ENCODE measurements around the gene SIPA1L3.

The SIPA1L3 gene

DNA sequence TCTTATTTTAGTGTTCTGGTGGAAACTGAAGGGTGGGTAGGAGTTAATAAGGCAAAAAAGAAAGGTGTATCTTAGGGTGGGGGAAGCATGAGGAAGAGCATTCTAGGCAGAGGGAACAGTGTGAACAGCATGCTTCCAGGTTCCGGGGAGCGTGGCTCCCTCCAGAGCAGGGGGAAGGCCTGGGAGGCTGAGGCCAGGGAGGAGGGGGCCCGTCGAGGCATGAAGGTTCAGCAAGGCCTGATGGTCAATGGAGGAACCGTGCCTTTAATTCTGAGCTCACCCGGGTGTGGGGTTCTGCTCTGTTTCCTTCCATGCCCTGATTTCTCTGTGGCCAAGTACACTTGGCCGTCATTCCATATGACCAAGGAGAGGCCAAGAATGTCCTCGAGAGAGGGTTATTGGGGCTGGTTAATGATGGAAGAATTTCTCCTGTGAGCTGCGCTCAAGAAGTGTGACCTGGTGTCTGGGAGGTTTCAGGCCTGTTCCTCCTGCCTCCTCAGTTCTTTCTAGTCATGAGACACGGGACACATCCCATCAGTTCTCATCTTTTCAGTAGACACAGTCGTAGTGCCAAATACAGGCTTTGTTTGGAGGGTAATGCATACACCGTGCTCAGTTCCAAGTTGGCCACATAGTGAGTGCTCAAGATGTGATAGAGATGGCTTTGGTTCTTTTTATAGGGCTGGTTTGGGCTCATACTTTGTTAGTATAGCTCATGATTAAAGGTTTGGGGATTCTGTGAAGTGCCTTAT is 73.6 kb downstream of the SIPA1L3 start:
- no peak for DNase-seq

DNA sequence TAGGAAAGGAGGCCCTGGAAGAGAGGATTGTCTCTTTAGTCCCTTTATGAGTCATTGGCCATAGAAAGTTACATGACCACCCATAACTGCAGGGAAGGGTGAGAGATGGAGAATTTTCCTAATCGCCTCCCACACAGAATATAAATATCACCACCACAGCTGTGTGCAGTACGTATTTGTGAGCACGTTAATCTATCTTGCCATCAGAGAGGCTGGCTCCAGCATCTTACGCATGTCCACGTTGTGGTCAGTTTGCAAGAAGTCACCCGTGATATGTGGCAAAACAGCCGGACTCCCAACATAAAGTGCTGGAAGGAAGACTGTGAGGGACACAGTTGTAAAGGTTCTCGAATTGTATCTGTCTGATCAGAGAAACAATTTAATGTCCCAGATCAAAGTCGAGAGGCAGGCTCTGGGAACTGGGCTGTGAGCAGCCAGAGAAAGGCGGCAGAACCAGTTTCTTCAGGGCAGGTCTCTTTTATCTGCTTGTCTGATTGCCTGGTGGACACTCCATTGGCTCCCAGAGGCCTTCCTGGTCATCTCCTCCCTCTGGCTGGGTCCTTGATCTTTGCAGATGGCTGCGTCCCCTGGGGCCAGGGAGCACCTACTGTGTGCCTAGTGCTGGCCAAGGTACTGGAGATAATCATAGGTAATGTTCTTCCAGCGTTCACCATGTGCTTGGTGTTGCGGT is 74.9 kb downstream of the SIPA1L3 start:
- DNase-seq = peak; percentile 49

DNA sequence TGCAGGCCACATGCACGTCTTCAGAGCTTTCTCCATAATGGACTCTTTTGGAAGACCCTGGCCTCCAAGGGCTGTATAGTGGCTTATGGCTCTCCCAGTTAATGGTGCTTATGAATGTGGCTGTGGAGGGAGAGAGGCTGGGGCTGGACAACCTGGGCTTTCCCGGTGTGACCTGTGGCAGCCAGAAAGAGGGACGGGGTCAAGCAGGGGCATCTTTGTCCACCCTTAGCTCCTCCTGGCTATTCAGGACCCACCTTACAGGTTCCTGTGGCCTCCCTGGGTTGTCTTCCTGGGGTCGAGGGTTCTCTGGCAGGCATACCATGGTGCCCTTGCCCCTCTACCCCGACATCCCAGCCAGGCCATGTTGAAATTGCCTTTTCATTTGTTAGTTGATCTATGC is 75.6 kb downstream of the SIPA1L3 start:
- no peak for DNase-seq

DNA sequence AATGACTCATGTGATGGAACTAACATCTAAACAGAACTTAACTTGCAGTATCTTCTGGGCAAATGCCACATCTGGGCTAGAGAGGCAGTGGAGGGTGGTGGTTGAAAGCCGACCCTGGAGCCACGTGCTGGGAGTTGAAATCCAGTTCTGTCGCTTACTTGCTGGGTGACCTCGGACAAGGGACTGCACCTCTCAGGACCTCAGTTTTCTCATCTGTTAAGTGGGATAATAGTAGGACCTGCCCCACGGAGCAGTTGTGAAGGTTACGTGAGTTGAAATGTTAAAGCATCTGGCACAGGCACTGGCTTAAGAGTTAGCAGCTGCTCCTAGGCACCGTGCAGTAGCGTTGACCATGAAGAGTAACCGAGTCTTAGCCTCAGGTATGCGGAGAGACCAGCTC is 76.1 kb downstream of the SIPA1L3 start:
- no peak for DNase-seq

DNA sequence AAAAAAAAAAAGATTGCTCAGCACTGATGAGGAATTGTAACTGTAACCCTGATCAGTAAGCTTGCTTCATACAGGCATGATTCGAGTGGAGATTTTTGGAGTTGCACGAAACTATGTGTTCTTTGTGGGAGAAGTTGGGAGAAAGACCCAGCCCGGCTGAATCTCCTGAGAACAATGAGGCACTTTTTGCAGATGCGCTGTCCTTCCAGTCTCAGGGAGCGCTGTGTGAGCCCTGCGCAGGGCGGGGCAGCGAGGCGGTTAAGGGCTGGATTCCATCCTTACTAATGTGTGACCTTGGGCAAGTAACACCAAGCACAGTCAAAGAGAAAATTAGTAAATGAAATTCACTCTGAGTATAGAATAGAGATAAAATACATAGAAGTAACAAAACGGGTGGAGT is 76.9 kb downstream of the SIPA1L3 start:
- DNase-seq = no peak

DNA sequence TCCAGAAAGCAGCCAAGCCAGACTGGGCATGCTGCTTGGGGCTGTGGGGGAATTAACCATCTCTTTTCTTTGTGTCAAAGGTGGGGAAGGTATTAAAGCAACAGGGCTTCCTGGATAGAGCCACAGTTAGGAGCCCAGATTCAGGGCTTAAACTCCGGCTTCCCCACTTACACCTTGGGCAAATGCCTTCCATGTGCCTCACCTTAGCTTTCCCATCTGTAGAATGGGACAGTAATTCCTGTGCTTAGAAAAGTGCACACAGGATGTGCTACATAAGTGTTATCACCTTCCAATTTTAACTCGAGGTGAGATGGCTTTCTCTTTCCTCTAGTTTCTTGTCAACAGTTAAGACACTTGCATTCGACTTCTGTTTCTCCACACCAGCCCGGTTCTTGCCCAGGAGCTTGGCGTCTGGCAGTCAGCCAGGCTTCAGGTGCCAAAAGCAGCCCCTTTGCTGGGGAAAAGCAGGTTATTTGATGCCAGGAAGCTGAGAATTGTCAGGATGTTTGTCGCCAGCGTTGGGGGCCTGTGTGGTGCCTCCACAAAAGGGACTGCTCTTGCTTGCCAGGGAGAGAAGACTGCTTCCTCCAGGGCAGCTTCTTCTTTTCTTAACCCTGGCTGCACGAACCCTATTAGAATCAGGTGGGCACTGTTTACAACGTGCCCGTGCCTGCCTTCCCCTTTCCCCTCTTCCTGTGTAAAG is 79.2 kb downstream of the SIPA1L3 start:
- no peak for DNase-seq

DNA sequence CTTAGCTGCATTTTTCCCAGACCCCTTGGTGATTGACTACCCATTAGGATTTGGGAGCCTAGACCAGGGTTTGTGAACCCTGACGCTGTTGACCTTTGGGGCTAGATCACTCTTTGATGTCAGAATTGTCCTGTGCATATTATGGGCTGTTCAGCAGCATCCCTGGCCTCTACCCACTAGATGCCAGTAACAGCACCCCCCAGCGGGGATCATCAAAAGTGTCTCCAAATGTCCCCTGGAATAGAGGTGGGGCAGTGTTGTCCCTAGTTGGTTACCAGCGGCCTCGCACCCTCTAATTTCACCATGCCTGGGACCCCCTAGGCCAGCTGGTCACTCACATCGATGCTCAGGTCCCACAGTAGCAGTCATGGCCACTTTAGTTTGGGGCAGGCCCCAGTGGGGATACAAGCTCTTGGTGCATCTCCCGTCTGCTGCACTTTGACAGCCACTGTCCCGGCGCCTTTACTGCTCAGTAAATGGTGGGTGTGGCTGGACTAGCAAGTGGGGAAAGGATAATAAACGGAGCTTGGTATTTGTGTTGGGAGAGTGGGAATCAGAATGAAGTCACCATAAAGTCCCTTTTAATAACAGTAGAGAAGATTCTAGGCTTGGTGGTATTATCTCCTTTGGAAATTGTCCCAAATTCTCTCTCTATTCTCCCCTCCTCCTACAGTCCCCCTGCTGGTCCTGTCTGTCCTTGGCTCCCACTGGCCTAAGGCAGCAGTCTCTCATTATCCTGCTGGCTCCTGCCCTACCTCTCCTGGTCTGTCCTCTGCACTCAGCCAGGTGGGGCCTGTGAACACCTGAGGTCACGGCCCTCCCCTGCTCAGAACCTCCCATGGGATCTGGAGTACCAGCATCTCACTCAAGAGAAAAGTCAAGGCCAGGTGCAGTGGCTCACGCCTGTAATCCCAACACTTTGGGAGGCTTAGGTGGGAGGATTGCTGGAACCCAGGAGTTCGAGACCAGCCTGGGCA is 80.6 kb downstream of the SIPA1L3 start:
- DNase-seq = no peak

DNA sequence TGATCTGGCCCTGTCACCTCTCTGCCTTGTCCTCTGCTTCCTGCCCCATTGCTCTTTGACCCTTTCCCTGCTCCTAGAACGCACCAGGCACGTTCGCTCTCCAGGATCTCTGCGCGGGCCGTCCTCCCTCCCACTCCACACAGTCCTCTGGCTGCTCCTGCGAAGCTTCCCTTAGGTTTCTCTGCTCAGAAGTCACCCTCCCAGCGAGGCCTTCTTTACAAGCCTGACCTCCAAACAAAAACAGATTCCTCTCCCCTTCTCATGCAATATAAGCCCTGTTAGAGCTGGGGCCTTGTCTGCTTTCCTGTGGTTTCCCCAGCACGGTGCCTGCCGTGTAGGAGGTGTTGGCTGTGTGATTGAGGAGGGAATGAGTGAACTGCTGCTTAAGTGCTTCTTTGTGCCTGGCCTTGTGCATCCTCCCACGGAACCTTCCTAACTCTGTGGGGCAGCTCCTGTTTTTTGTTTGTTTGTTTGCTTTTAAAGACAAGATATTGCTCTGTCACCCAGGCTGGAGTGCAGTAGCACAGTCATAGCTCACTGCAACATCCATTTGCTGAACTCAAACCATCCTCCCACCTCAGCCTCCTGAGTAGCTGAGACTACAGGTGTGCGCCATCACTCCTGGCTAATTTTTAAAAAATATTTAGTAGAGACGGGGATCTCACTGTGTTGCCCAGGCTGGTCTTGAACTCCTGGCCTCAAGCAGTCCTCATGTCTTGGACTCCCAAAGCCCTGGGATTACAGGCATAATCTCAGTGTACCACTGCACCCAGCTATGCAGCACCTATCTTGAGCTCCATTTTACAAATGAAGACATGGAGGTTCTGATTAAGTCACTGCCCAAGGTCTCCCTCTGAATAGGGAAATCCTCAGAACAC is 82.0 kb downstream of the SIPA1L3 start:
- no peak for DNase-seq

DNA sequence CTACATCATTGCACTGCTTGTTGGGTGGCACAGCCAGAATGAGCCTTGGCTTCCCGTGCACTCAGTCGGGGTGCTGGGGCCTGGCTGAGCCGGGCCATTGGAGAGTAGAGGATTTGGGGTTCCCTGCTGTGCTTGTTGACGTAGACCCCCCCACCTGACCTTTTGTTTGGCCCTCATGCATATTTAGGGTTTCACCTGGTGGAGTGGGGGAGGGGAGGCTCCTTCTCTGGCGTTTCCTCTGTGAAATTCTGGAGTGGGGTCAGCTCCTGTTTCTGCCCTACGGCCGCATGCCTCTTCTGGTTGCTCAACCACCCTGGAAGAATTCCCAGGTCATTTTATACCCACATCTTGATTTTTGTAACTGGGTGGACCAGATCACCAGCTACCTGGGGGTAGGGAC is 82.8 kb downstream of the SIPA1L3 start:
- no peak for DNase-seq

DNA sequence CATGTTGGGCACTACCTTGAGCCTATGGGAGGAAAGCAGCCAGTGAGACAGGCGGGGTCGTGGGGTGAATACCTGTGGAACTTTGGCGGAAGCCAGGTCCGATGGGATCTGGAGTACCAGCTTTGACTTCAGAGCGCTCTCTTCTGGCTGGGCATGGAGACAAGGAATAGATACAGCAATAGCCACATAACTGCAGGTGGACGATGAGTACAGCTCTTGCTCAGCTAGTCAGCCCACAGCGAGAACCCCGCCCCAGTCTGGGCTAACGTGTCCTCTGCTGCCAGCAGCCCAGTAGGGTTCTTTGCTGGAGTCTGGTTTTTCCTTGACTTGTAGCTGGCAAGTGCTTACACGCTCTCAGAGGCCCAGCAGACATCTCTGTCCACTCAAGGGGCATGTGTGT is 83.4 kb downstream of the SIPA1L3 start:
- DNase-seq = no peak

DNA sequence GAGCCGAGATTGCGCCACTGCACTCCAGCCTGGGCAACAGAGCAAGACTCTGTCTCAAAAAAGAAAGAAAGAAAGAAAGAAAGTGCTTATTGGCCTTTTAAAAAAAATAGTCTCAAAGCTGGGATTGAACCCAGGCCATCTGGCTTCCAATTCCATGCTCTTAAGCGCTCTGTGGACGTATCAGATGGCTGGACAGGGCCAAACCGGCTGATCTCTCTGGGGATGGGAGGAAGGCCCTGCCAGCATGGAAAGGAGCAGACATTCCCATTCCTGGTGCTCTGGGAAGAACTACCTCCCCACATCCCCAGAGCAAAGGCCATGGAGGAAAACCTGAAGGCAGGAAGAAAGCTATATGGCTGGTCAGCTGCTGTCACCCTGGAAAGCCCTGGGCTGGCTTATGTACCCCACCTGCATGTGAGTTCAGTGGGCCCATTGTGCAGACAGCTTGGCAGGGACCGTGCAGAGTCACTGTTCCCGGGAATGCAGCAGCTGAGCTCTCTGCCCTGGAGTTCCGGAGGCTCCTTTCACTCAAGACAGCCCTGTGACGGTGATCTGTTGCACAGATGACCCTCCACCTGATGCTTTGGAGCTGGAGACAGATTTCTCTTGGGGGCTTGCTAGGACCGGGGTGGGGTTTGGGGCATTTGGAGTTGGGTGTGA is 84.3 kb downstream of the SIPA1L3 start:
- DNase-seq = no peak

DNA sequence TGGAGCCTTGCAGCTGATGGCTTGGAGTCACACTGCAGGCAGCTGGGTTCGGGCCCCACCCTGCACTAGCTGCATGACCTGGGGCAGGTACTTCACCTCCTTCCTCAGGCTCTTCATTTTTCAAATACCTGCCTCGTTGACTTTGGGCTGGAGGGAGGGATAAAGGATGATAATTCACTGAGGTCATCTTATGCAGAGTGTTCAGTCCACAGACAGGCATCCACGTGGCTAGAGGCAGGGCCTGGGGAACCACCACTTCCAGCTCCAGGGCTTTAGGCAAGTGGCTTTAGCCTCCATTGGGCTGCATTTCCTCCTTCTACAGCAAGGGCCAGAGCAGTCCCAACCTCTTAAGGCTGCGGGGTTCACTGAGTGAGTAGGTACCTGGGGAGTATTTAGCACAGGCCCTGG is 84.8 kb downstream of the SIPA1L3 start:
- peak; percentile 34 for DNase-seq

DNA sequence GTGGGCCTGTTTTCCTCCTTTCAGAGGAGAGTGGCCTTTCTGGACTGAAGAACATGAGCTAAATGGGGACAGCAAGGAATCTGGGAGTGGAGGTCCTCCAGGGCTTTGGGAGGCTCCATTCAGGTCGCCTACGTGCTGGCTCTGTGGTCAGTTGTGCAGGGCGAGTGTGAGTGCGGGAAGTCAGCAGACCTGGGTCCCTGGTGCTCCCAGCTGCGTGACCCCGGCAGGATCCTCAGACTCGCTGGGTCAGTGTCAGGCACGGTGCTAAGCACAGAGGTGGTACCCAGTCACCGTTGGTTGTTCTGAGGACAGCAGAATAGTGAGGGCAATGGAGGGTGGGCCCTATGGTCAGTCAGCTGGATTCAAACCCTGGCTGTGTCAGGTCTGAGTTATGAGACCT is 85.8 kb downstream of the SIPA1L3 start:
- no peak for DNase-seq

DNA sequence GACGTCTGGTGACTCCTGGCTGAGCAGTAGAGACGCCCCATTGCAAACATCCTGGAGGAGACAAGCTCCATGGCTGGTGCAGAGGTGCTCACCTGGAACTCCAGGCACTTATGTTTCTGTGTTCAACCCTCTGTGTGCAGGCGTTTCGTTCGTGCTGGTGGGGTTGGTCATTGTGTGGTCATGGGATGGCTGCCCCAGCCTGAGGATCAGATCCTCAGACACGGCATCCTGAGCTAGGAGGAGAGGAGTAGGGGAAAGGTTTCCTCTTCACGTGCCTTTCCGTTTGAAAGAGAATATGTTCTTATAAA is 87.8 kb downstream of the SIPA1L3 start:
- no peak for DNase-seq

DNA sequence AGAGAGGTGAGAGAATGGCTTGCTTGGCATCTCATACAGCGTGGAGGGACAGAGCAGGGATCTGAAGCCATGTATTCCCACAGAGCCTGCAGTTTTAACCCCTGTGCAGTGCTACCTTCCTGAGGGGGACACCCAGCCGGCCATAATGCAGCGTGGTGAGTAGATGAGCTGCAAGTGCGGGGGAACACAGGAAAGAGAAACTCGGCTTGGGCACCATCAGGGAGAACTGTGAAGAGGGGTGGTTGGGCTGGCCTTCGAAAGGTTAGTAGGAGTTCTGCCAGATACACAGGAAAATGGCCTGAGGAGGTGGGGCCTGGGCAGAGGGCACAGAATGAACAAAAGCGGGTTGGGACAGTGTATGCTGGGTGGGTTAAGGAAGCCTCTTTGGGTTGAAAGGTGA is 88.3 kb downstream of the SIPA1L3 start:
- no peak for DNase-seq

DNA sequence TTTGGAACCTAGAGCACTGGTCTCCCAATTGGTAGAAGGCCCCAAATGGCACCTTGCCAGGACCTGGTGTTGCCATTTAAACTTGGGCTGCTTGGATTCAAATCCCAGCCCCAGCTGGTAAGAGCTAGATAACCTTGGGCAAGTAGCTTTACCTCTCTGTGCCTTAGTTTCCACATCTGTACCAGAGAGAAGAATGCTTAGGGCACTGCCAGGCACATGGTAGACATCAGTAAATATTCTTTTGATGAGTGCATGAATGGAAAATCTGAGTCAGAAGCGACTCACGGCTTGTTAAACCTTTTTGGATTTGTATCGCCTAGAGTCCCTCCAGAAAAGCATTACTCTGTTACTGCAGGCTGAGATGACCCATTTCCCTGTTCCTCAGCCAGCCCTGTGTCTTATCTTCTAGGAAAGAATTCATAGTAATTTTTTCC is 90.9 kb downstream of the SIPA1L3 start:
- peak; percentile 54 for DNase-seq

DNA sequence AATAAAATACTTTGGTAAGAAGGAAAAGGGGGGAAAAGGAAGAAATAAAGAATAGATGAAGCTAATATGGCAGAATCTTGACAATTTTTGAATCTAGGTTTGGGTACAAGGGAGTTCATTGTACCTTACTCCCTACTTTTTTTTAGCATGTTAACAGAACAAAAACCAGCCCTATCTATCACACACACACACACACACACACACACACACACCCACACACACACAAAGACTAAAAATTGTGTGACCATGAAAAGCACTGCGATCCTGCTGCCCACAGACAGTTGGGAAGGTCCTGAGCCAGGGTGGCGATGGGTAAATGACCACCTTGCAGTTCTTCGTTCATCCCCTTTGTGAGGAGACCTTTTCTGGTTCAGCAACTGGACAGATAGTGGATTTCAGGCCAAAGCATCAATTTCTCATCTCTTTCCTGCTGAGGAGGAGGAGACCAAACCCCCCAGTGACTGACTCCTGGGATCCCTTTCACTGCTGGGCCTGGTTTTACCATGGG is 91.8 kb downstream of the SIPA1L3 start:
- no peak for DNase-seq

DNA sequence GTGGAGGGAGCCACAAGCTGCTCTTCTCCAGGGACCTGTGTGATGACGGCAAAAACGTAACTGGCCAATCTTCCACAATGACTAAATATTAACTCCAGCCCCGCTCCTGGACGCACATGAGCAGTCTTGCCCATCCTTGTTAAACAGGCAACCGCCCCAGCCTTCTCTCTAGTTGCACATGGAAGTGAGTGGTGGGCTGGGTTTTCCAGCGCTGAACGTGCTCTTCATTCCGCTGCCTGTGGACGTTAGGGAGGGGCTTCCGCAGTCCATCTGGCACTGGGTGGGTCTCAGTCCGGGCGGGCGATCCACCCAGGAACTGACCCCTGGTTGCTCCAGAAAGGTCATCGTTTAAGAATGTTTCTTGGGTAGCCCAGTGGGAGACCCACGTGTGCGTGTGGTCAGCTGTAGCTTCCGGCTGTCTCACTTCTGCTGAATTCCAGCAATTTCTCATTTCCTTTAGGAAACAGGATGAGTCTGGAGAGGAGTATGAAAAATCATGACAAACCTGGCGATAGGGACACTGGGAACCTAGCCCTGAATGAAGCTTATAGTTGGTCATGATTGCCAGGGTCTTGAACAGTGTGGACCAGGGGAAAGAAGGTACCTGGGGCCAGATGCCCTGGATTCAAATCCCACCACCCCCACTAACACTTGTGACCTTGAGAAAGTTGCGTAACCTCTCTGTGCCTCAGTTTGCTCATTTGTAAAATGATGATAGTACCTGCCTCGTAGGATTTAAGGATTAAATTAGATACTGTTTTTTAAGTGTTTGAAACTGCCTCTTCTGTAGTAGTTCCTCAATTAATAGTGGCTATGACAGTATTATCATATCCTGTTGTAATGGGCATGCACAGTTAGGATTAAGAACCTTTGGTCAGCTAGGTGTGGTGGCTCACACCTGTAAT is 92.6 kb downstream of the SIPA1L3 start:
- DNase-seq = no peak

DNA sequence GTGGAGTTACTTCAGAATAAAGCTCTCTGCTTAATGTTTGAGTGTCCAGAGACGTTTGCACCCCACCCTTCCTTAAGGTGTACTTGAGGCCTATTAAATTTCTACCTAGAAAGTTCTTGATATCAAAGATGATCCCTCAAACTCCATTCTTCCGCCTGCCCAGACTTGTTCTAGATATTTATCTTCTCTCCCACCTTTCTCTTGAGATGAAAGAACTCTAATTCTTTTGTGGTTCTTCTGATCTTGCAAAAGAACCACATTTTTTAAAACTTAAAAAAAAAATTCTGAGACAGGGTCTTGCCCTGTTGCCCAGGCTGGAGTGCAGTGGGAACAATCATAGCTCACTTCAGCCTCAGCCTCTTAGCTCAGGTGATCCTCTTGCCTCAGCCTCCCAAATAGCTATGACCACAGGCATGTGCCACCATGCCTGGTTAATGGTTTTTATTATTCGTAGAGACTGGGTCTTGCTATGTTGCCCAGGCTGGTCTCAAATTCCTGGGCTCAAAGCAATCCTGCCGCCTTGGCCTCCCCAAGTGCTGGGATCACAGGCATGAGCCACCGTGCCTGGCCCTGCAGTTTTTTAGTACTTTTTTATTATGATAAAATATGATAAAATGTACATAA is 94.3 kb downstream of the SIPA1L3 start:
- DNase-seq = no peak

Measured in DMS53 (cell line).